Left ventricle myocardium inferior (tissue), 1 donor: ENCODE data around the gene SUSD1. TPM values are rescaled to one million over a fixed set of nuclear protein-coding genes. Genes with fewer than 3 reads are reported as not detected.

Source experiments
- DNase-seq: peaks from one replicate; pipeline ENCODE4 v3.0.0-alpha.2; 2020
- H3K27ac ChIP-seq: fragments of 200-600 bp; replicated peaks from 2 replicates; pipeline ENCODE4 v1.8.0; 2021
- H3K27me3 ChIP-seq: fragments of 200-600 bp; 2 replicates; pipeline ENCODE4 v1.8.0; 2021; ENCODE audit warnings: low read depth
- H3K36me3 ChIP-seq: fragments of 200-600 bp; 2 replicates; pipeline ENCODE4 v1.8.0; 2021
- H3K4me1 ChIP-seq: fragments of 200-600 bp; 2 replicates; pipeline ENCODE4 v1.8.0; 2021
- H3K4me3 ChIP-seq: fragments of 200-600 bp; 2 replicates; pipeline ENCODE4 v1.8.0; 2021; ENCODE audit warnings: mild to moderate bottlenecking, moderate library complexity
- H3K9me3 ChIP-seq: fragments of 200-600 bp; replicated peaks from 2 replicates; pipeline ENCODE4 v1.8.0; 2021
- intact Hi-C: fragments of 100-400 bp; cut with micrococcal nuclease; formaldehyde crosslinking; loops from one replicate; pipeline ENCODE4 v1.11.0; 2022
- total RNA-seq: library from RNA; stranded (reverse); fragmentation: NEBNext Ultra II Directional; extraction: Animal tissue kit (Norgen Biotek cat#: 25700); gene quantifications from one replicate; pipeline ENCODE4 v1.2.1, GENCODE V29; 2021
- TF ChIP-seq, protein P1 (sequence below): fragments of 200-600 bp; IDR thresholded peaks from 2 replicates; pipeline ENCODE4 v1.8.0; 2021; ENCODE audit warnings: antibody characterized with exemption, mild to moderate bottlenecking, borderline replicate concordance
- donor health status: DM: no; HTN: yes; CAD: no; lungs with severe emphysema.

Gene SUSD1
- total RNA-seq, 1 donor from 2014 or later: 5.1 TPM

DNA sequence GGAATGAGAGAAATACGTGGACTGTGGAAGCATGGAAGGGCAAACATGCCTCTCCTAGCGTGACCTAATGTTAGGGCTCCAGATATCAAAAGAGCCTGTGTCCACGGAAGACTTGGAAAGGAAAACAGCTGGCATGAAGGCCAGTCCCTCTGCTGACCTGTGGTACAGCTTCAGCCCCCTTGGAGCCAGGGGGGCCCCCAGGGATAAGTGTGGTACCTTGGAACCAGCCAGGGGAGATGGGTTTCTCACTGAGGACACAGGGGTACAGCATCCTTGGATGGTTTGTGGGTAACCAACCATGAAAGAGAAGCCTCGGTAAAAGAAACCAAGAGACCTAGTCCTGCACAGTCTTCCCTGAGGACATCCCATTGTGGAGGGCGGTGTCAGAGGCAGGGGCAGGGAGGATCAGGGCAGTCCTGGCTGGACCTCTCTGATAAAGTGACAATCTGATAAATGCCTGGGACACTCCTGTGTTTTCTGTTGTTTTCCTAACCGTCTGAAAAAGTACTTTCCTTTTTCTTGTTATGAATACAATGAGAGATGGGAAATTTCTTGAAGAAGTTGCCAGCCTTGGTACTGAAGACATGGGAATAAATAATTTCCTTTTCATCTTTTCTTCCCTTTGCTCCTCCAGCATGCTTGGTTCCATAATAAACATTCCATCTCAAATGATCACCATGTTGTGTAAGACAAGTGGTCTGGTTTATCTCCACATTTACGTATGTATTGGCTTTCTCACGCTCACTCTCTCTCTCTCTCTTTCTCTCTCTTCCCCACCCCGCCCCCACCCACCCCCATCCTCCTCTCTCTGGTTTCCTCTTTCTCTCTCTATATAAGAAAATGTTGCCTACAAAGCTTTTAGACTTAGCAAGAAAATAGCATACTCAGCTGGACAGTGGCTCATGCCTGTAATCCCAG lies 102.1 kb downstream of the SUSD1 start:
- intact Hi-C loops: loop anchor here (10.0 kb wide), 1 partner anchor 178 kb away; the partner anchor contains the start of gene UGCG
- Histone ChIP-seq H3K27ac (peak overlapping the region; percentile 76), H3K27me3 (no peaks in the 10 kb centered on the region), H3K4me1 (peaks cover 35% of the 10 kb centered on the region), H3K4me3 (no peak overlapping the region), H3K36me3 (no peaks in the 10 kb centered on the region), H3K9me3 (no peaks in the 10 kb centered on the region)
- no peak for DNase-seq
- TF ChIP-seq, protein P1, sequence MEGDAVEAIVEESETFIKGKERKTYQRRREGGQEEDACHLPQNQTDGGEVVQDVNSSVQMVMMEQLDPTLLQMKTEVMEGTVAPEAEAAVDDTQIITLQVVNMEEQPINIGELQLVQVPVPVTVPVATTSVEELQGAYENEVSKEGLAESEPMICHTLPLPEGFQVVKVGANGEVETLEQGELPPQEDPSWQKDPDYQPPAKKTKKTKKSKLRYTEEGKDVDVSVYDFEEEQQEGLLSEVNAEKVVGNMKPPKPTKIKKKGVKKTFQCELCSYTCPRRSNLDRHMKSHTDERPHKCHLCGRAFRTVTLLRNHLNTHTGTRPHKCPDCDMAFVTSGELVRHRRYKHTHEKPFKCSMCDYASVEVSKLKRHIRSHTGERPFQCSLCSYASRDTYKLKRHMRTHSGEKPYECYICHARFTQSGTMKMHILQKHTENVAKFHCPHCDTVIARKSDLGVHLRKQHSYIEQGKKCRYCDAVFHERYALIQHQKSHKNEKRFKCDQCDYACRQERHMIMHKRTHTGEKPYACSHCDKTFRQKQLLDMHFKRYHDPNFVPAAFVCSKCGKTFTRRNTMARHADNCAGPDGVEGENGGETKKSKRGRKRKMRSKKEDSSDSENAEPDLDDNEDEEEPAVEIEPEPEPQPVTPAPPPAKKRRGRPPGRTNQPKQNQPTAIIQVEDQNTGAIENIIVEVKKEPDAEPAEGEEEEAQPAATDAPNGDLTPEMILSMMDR: no peak

DNA sequence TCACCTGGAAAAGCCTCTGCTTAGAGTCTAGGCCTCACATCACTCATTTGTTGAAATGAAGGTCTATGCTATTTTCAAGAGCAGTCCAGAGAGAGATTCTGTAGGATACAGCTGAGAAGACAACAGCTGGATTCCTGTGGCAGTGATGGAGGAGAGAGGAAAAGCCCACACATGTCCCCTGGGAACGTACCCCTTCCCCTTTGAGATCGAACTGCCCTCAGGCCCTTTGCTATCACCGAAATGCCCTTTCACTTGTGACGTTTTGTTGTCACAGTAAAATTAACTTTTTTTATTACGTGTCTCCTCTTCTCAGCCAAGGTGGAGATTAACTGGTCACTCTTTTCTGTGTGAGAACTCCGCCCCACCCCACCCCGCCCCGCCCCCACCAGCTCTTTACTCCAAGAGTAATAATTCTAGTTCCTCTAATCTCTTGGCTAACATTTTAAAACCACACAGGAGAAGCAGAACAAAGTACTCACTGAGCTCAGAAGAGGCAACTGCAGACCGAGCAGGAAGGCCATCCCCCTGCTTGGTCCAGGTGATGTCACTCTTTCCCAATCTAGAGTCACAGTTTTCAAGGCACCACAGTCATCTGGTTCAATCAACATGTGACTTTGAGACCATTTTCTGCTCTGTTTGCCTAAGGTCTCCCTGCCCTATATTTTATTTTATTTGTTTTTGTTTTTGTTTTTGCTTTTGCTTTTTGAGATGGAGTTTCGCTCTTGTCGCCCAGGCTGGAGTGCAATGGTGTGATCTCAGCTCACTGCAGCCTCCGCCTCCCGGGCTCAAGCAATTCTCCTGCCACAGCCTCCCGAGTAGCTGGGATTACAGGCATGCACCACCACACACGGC lies 105.6 kb downstream of the SUSD1 start:
- DNase-seq: no peak
- intact Hi-C loops: loop anchor here (10.0 kb wide), 1 partner anchor 175 kb away; the partner anchor contains the start of gene UGCG
- H3K36me3 ChIP-seq: no peaks in the 10 kb centered on the region
- H3K4me1 ChIP-seq: peaks cover 33% of the 10 kb centered on the region
- no peaks in the 10 kb centered on the region for H3K9me3 ChIP-seq
- no peaks in the 10 kb centered on the region for H3K27me3 ChIP-seq
- H3K4me3 ChIP-seq: no peak overlapping the region
- TF ChIP-seq, protein P1: no peak
- H3K27ac ChIP-seq: no peak overlapping the region

DNA sequence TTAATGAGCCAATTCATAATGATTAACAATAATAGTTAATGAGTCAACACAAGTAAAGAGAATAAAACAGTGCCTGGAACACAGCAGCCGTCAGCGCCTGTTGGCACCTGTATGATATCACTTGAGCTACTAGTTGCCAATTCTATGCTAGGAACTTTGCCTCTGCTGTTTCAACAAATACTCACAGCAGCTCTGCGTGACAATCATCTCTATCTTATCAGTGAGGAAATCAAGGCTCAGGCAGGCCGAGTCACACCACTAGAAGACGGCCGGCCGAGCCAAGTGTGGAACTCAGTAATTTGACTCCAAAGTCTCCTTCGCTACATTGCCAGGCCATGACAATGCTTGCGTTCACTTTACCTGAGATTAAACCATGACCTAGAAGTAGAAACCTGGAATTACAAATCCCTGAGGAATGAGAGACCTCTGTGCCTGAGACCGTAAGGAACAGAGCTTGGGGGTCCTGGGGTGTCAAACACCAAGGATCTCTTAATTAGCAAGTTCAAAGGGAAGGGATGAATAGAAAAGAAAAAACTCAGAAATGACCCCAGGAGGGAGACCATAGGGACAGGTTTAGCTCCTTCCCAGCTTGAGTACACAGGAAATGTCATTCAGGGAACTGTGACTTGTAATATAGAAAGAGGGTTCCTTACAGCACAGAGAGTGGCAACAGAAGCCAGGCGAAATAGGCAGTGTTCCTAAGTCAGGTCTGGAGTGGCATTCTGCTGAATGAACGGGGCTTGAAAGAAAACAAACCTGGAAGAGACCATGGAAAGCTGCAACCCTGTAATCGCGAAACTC lies 109.1 kb downstream of the SUSD1 start:
- H3K4me1 ChIP-seq: peaks cover 28% of the 10 kb centered on the region
- no peak overlapping the region for H3K27ac ChIP-seq
- intact Hi-C loops: no loop called here

DNA sequence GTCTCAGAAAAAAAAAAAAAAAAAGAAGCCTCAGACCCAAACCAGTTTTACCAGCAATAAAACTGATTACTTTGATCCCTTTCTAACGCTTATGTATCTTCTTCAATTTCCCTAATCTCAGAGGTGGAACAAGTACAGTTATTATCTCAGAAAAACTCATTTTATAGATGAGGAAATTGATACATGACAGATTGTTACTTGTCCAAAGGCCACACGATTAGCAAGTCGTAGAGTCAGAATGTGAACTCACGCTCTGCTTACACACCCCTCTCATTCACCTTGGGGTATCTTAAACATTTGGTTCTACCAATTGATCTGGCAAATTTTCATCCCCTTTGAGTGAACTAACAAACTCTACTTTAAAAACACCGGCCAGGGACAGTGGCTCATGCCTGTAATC lies 110.2 kb downstream of the SUSD1 start:
- H3K4me3 ChIP-seq: no peak overlapping the region
- H3K9me3 ChIP-seq: no peaks in the 10 kb centered on the region
- intact Hi-C loops: no loop called here
- peaks cover 38% of the 10 kb centered on the region for H3K4me1 ChIP-seq
- H3K27me3 ChIP-seq: no peaks in the 10 kb centered on the region
- DNase-seq: no peak
- H3K36me3 ChIP-seq: no peaks in the 10 kb centered on the region
- TF ChIP-seq, protein P1: no peak
- H3K27ac ChIP-seq: no peak overlapping the region

More for the DNA sequence above, 109.1 kb downstream of the SUSD1 start:
- Histone ChIP-seq H3K27me3 (no peaks in the 10 kb centered on the region), H3K36me3 (no peaks in the 10 kb centered on the region), H3K9me3 (no peaks in the 10 kb centered on the region), H3K4me3 (no peak overlapping the region)
- DNase-seq: no peak
- TF ChIP-seq, protein P1: no peak

DNA sequence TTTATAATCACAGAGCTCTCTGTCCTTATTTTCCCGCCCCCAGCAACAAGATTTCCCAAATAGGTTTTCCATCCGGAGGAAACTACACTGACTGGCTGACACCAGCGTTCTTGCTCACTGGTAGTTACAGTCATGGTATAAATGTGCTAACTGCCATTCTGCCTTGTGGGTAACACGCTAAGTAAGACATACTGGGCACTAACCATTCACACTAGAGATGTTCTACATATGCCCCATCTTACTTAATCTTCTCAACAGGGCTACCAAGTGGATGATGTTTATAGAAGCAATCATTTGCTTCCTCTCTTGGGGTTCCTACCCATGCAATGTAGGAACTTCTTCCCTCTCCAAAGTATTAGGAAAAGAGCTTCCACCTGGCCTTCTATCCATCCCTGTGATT lies 111.5 kb downstream of the SUSD1 start:
- TF ChIP-seq, protein P1: no peak
- intact Hi-C loops: no loop called here
- no peak overlapping the region for H3K4me3 ChIP-seq
- H3K27ac ChIP-seq: no peak overlapping the region
- DNase-seq: no peak
- no peaks in the 10 kb centered on the region for H3K27me3 ChIP-seq
- H3K36me3 ChIP-seq: no peaks in the 10 kb centered on the region
- no peaks in the 10 kb centered on the region for H3K9me3 ChIP-seq
- peaks cover 50% of the 10 kb centered on the region for H3K4me1 ChIP-seq
